GM19468 (cell line): ENCODE results near the gene RBM17.
A peak's percentile ranks its signal among the peaks of the same experiment; 100 is the strongest.
"Not testable (repeated sequence)": the region's sequence is repeated elsewhere in the genome, so short reads cannot be mapped to it uniquely, and the experiment has no call there.

Experiments used
- ATAC-seq: cut with Tn5 transposase; IDR thresholded peaks from one replicate; pipeline ENCODE4 v1.9.1; 2021; ENCODE audit warnings: mild to moderate bottlenecking, moderate library complexity, moderate number of reproducible peaks; ENCODE audit not compliant: unreplicated experiment; ENCODE audit errors: extremely low read depth

Gene RBM17

GRCh38 chr10:6146013-6146785, 57.4 kb downstream of the RBM17 start:
- ATAC-seq, result no peak

GRCh38 chr10:6146921-6147320, 58.1 kb downstream of the RBM17 start:
- no peak for ATAC-seq

- ATAC-seq, result no peak
Measured at GRCh38 chr10:6148251-6148701, 59.4 kb downstream of the RBM17 start.

GRCh38 chr10:6148908-6149307, 60.1 kb downstream of the RBM17 start:
- ATAC-seq, result no peak

GRCh38 chr10:6151087-6151977, 62.5 kb downstream of the RBM17 start:
- ATAC-seq, result peak; percentile 59

- ATAC-seq, result no peak
Measured at GRCh38 chr10:6153845-6154244, 65.0 kb downstream of the RBM17 start.

GRCh38 chr10:6154566-6154965, 65.7 kb downstream of the RBM17 start:
- ATAC-seq, result no peak

GRCh38 chr10:6158276-6158675, 69.4 kb downstream of the RBM17 start:
- no peak for ATAC-seq

- ATAC-seq, result no peak
Measured at GRCh38 chr10:6161921-6162320, 73.1 kb downstream of the RBM17 start.

GRCh38 chr10:6162589-6163356, 73.9 kb downstream of the RBM17 start:
- ATAC-seq, result no peak

GRCh38 chr10:6163364-6164270, 74.8 kb downstream of the RBM17 start:
- peak; percentile 80 for ATAC-seq

GRCh38 chr10:6164271-6165095, 75.6 kb downstream of the RBM17 start:
- ATAC-seq, result no peak

- no peak for ATAC-seq
Measured at GRCh38 chr10:6165221-6165725, 76.4 kb downstream of the RBM17 start.

GRCh38 chr10:6165933-6166332, 77.1 kb downstream of the RBM17 start:
- not testable (repeated sequence) for ATAC-seq
